ENCODE measurements around the gene GABRR1. TPM values are rescaled to one million over a fixed set of nuclear protein-coding genes. Genes with fewer than 3 reads are reported as not detected.

The GABRR1 gene
- polyA plus RNA-seq, 3 donors = not detected

- TF ChIP-seq, protein P1, sequence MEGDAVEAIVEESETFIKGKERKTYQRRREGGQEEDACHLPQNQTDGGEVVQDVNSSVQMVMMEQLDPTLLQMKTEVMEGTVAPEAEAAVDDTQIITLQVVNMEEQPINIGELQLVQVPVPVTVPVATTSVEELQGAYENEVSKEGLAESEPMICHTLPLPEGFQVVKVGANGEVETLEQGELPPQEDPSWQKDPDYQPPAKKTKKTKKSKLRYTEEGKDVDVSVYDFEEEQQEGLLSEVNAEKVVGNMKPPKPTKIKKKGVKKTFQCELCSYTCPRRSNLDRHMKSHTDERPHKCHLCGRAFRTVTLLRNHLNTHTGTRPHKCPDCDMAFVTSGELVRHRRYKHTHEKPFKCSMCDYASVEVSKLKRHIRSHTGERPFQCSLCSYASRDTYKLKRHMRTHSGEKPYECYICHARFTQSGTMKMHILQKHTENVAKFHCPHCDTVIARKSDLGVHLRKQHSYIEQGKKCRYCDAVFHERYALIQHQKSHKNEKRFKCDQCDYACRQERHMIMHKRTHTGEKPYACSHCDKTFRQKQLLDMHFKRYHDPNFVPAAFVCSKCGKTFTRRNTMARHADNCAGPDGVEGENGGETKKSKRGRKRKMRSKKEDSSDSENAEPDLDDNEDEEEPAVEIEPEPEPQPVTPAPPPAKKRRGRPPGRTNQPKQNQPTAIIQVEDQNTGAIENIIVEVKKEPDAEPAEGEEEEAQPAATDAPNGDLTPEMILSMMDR (IDR thresholded peaks at IDR 0.05) = no peak
- Mint-ChIP-seq H3K27ac (no peak overlapping the region), H3K4me1 (peaks cover 21% of the 10 kb centered on the region), H3K36me3 (no peaks in the 10 kb centered on the region), H3K9me3 (peaks cover 0 to 2% (median 0%) of the 10 kb centered on the region in 7 donors), H3K27me3 (ENCODE audit: low read depth in 3 of 3) (no peaks in the 10 kb centered on the region), H3K4me3 (no peak overlapping the region)
- H3K36me3 ChIP-seq (replicated peaks in 1 of 2; ENCODE audit: control insufficient read depth in 1 of 2, insufficient read depth in 2 of 2, low read length in 2 of 2) = no peaks in the 10 kb centered on the region
- no peak overlapping the region for H3K4me2 ChIP-seq (replicated peaks; ENCODE audit: extremely low read depth, low read length, poor library complexity, severe bottlenecking)
- H2AFZ ChIP-seq (ENCODE audit: insufficient read depth, low read depth, low read length, poor library complexity, severe bottlenecking) = no peak overlapping the region
- H3K4me3 ChIP-seq (replicated peaks in 1 of 3; ENCODE audit: low read depth in 2 of 3, low read length in 3 of 3) = no peak overlapping the region
- H4K20me1 ChIP-seq (ENCODE audit: insufficient read depth, low read length) = no peaks in the 10 kb centered on the region
- intact Hi-C loops (cut with micrococcal nuclease) = no loop called here
- peaks cover 10 to 14% of the 10 kb centered on the region in 2 donors for H3K4me1 ChIP-seq (ENCODE audit: control insufficient read depth in 1 of 2, insufficient read depth in 2 of 2, low read length in 2 of 2)
- H3K9me3 ChIP-seq (replicated peaks in 1 of 2; ENCODE audit: control insufficient read depth in 1 of 2, insufficient read depth in 1 of 2, low read length in 2 of 2) = no peaks in the 10 kb centered on the region
- 96% methylated on average over 6 of the region's 6 CpGs for WGBS (ENCODE audit: insufficient coverage)
- DNase-seq = no peak
- no peak overlapping the region for H3K9ac ChIP-seq (ENCODE audit: insufficient read depth, low read length, poor library complexity, severe bottlenecking)
- H3K27ac ChIP-seq (ENCODE audit: low read depth in 1 of 2, low read length in 2 of 2) = no peak overlapping the region
- H3K27me3 ChIP-seq (ENCODE audit: control insufficient read depth in 2 of 2, insufficient read depth in 2 of 2, low read length in 2 of 2) = no peaks in the 10 kb centered on the region
- no peaks in the 10 kb centered on the region for H3K79me2 ChIP-seq (ENCODE audit: insufficient read depth, low read length)
These were observed 40.2 kb upstream of the GABRR1 start for GRCh38 chr6:89257346-89257745.

DNA sequence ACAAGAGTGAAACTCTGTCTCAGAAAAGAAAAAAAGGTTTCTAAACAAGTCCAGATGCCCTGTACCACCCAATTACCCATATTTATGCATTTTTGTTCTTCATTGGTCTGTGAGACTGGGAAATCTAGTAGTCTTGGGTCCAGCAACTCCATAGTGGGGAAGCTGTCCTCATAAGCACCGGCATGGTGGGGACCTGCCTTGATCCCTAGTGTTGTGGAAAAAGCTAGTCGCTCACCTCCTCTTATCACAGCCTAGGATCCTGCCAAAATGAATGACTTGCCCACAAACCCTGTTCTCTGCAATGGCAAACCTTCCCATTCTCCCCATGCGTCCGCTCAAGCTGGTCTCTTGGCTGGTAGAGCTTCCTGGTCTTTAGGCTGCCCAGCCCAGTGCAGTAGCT lies 38.3 kb upstream of the GABRR1 start:
- Histone ChIP-seq H3K4me3 (replicated peaks in 1 of 3; ENCODE audit: low read depth in 2 of 3, low read length in 3 of 3) (no peak overlapping the region), H4K20me1 (ENCODE audit: insufficient read depth, low read length) (no peaks in the 10 kb centered on the region), H3K9ac (ENCODE audit: insufficient read depth, low read length, poor library complexity, severe bottlenecking) (no peak overlapping the region), H3K27me3 (ENCODE audit: control insufficient read depth in 2 of 2, insufficient read depth in 2 of 2, low read length in 2 of 2) (no peaks in the 10 kb centered on the region), H3K27ac (ENCODE audit: low read depth in 1 of 2, low read length in 2 of 2) (no peak overlapping the region), H3K4me1 (ENCODE audit: control insufficient read depth in 1 of 2, insufficient read depth in 2 of 2, low read length in 2 of 2) (peaks cover 2 to 7% of the 10 kb centered on the region in 2 donors), H3K4me2 (replicated peaks; ENCODE audit: extremely low read depth, low read length, poor library complexity, severe bottlenecking) (no peak overlapping the region), H3K79me2 (ENCODE audit: insufficient read depth, low read length) (no peaks in the 10 kb centered on the region), H3K9me3 (replicated peaks in 1 of 2; ENCODE audit: control insufficient read depth in 1 of 2, insufficient read depth in 1 of 2, low read length in 2 of 2) (no peaks in the 10 kb centered on the region), H3K36me3 (replicated peaks in 1 of 2; ENCODE audit: control insufficient read depth in 1 of 2, insufficient read depth in 2 of 2, low read length in 2 of 2) (no peaks in the 10 kb centered on the region), H2AFZ (ENCODE audit: insufficient read depth, low read depth, low read length, poor library complexity, severe bottlenecking) (no peak overlapping the region)
- Mint-ChIP-seq H3K4me1 (peaks cover 12% of the 10 kb centered on the region), H3K4me3 (no peak overlapping the region), H3K27me3 (ENCODE audit: low read depth in 3 of 3) (no peaks in the 10 kb centered on the region), H3K36me3 (no peaks in the 10 kb centered on the region), H3K9me3 (peaks cover 0 to 2% (median 0%) of the 10 kb centered on the region in 7 donors), H3K27ac (no peak overlapping the region)
- intact Hi-C loops (cut with micrococcal nuclease) = no loop called here
- TF ChIP-seq, protein P1 (IDR thresholded peaks at IDR 0.05) = no peak
- DNase-seq = no peak
- WGBS (ENCODE audit: insufficient coverage) = 100% methylated on average over 1 of the region's 4 CpGs
